ENCODE results near the gene POLR1A.

GRCh38 chr2:86014493-86014892 is 91.2 kb downstream of the POLR1A start:
- TF ChIP-seq CTCF (IDR thresholded peaks at IDR 0.05) (no peak), EP300 (IDR thresholded peaks at IDR 0.05) (no peak), POLR2A (IDR thresholded peaks at IDR 0.05) (no peak), POLR2AphosphoS5 (IDR thresholded peaks at IDR 0.05) (no peak)

All from gastroesophageal sphincter (tissue), 3 donors.